HUES6 (cell line): Measurements from ENCODE around the gene AADACL2.

Experiments used
- H3K27ac ChIP-seq: 2 replicates; pipeline ENCODE4 v1.7.0; 2013; ENCODE audit warnings: low read depth, mild to moderate bottlenecking, low read length, inconsistent platforms
- H3K27me3 ChIP-seq: 2 replicates; pipeline ENCODE4 v1.6.1; 2013; ENCODE audit warnings: low read length; ENCODE audit not compliant: control insufficient read depth, insufficient read depth
- H3K36me3 ChIP-seq: 2 replicates; pipeline ENCODE4 v1.6.1; 2013; ENCODE audit warnings: low read length; ENCODE audit not compliant: control insufficient read depth, insufficient read depth
- H3K4me1 ChIP-seq: 2 replicates; pipeline ENCODE4 v1.6.1; 2013; ENCODE audit warnings: low read length; ENCODE audit not compliant: control insufficient read depth, insufficient read depth
- H3K4me3 ChIP-seq: 2 replicates; pipeline ENCODE4 v1.5.1; 2013; ENCODE audit warnings: low read depth, low read length
- H3K9ac ChIP-seq: one replicate; pipeline ENCODE4 v1.6.1; 2013; ENCODE audit warnings: mild to moderate bottlenecking, low read length
- H3K9me3 ChIP-seq: 2 replicates; pipeline ENCODE4 v1.6.1; 2013; ENCODE audit warnings: low read depth, low read length; ENCODE audit not compliant: control insufficient read depth, insufficient read depth

AADACL2 gene

DNA sequence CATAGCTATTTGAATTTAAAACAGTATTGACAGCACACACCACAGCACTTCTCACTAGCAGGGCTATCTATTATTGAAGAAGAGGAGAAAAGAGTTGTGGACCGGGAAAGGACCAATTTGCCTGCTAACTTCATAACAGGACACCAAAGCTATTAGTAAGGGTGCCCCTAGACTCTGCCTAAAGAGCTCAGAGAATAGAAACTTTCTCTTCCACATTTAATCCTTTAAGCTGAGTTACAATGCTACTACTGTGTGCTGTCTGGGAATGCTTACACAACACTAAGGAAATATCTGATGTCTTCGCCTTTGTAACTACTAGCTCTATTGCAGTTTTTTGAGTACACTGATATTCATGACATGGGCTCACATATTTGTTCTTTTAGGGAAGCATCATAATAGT is 66.7 kb downstream of the AADACL2 start:
- Histone ChIP-seq H3K27ac (no peak overlapping the region), H3K36me3 (no peaks in the 10 kb centered on the region), H3K27me3 (no peaks in the 10 kb centered on the region), H3K4me3 (no peak overlapping the region), H3K9me3 (no peaks in the 10 kb centered on the region), H3K9ac (no peak overlapping the region), H3K4me1 (no peaks in the 10 kb centered on the region)

DNA sequence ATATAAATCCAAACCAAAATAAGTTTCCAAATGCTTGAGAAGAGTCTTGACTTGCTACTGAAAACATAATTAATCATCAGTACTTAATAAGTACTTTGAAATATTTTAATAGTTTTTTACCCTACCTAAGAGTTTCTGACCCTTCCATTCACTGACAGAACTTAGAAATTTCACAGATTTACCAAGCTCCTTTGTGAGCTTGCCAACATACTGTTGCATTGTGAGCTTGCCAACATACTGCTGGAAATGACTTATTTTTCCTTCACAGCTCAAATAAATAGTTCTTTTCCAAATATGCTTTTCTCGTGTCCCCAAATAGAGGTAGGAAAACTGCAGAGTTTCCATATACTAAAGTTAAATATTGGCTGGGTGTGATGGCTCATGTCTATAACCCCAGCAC is 70.5 kb downstream of the AADACL2 start:
- Histone ChIP-seq H3K9me3 (peaks cover 18% of the 10 kb centered on the region), H3K36me3 (no peaks in the 10 kb centered on the region), H3K4me3 (no peak overlapping the region), H3K4me1 (no peaks in the 10 kb centered on the region), H3K9ac (no peak overlapping the region), H3K27me3 (no peaks in the 10 kb centered on the region), H3K27ac (no peak overlapping the region)

DNA sequence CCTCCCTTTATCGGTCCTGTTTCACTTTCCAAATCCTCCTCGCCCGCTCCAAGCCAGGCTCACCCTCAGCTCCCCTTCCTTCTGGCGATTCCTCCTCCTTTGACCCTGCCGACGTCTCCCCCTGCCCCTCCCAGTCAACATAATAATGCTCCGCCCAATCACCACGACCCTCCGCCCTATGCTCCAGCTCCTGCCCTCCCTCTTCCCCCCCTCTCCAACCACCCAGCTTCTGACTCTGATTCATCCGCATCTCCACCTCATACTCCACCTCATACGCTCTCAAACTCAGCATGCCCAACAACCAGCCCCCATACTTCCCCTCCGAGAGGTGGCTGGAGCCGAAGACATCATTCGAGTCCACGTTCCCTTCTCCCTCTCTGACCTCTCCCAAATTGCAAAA is 73.1 kb downstream of the AADACL2 start:
- Histone ChIP-seq H3K9me3 (peaks cover 31% of the 10 kb centered on the region), H3K36me3 (no peaks in the 10 kb centered on the region), H3K27me3 (no peaks in the 10 kb centered on the region), H3K4me3 (no peak overlapping the region), H3K9ac (no peak overlapping the region), H3K4me1 (no peaks in the 10 kb centered on the region), H3K27ac (no peak overlapping the region)
